ENCODE results near the gene MARCHF10. TPM values are rescaled to one million over a fixed set of nuclear protein-coding genes. Genes with fewer than 3 reads are reported as not detected.

The MARCHF10 gene
- total RNA-seq, 1 donor from 2014 or later = 1.3 TPM

DNA sequence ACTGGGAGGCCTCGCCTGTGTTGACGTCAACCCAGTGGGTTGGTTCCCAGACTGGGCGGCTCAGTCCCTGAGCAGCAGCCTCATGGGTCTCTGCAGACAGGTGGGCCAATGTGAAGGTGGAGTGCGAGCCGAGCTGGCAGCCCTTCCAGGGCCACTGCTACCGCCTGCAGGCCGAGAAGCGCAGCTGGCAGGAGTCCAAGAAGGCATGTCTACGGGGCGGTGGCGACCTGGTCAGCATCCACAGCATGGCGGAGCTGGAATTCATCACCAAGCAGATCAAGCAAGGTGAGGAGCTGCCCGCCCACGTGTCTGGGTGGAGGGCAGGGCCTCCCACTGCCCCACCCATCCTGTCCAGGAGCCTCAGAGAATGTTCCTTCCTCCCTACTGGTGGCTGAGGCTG lies 136.6 kb downstream of the MARCHF10 start:
- DNase-seq (ENCODE audit: low read depth) = no peak
- peaks cover 2% of the 10 kb centered on the region for H3K36me3 ChIP-seq (ENCODE audit: control insufficient read depth, insufficient read depth, low read length)
- no peaks in the 10 kb centered on the region for H3K27me3 ChIP-seq (ENCODE audit: control insufficient read depth, insufficient read depth, low read length)
- H3K4me3 ChIP-seq (ENCODE audit: low read depth, low read length) = no peak overlapping the region
- TF ChIP-seq, protein P1, sequence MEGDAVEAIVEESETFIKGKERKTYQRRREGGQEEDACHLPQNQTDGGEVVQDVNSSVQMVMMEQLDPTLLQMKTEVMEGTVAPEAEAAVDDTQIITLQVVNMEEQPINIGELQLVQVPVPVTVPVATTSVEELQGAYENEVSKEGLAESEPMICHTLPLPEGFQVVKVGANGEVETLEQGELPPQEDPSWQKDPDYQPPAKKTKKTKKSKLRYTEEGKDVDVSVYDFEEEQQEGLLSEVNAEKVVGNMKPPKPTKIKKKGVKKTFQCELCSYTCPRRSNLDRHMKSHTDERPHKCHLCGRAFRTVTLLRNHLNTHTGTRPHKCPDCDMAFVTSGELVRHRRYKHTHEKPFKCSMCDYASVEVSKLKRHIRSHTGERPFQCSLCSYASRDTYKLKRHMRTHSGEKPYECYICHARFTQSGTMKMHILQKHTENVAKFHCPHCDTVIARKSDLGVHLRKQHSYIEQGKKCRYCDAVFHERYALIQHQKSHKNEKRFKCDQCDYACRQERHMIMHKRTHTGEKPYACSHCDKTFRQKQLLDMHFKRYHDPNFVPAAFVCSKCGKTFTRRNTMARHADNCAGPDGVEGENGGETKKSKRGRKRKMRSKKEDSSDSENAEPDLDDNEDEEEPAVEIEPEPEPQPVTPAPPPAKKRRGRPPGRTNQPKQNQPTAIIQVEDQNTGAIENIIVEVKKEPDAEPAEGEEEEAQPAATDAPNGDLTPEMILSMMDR (IDR thresholded peaks at IDR 0.05; ENCODE audit: insufficient read depth, low read length, poor library complexity, severe bottlenecking) = no peak

GRCh38 chr17:62670202-62670821 lies 137.8 kb downstream of the MARCHF10 start:
- DNase-seq (ENCODE audit: low read depth) = no peak
- TF ChIP-seq, protein P1 (IDR thresholded peaks at IDR 0.05; ENCODE audit: insufficient read depth, low read length, poor library complexity, severe bottlenecking) = no peak
- Histone ChIP-seq H3K27me3 (ENCODE audit: control insufficient read depth, insufficient read depth, low read length) (no peaks in the 10 kb centered on the region), H3K36me3 (ENCODE audit: control insufficient read depth, insufficient read depth, low read length) (no peaks in the 10 kb centered on the region), H3K4me3 (ENCODE audit: low read depth, low read length) (no peak overlapping the region)

- Histone ChIP-seq H3K36me3 (ENCODE audit: control insufficient read depth, insufficient read depth, low read length) (no peaks in the 10 kb centered on the region), H3K27me3 (ENCODE audit: control insufficient read depth, insufficient read depth, low read length) (no peaks in the 10 kb centered on the region), H3K4me3 (ENCODE audit: low read depth, low read length) (no peak overlapping the region)
- TF ChIP-seq, protein P1 (IDR thresholded peaks at IDR 0.05; ENCODE audit: insufficient read depth, low read length, poor library complexity, severe bottlenecking) = no peak
- DNase-seq (ENCODE audit: low read depth) = no peak
Measured at GRCh38 chr17:62668091-62668804, 139.9 kb downstream of the MARCHF10 start.

- H3K27me3 ChIP-seq (ENCODE audit: control insufficient read depth, insufficient read depth, low read length) = no peaks in the 10 kb centered on the region
- H3K4me3 ChIP-seq (ENCODE audit: low read depth, low read length) = no peak overlapping the region
- no peak for DNase-seq (ENCODE audit: low read depth)
- no peaks in the 10 kb centered on the region for H3K36me3 ChIP-seq (ENCODE audit: control insufficient read depth, insufficient read depth, low read length)
- TF ChIP-seq, protein P1 (IDR thresholded peaks at IDR 0.05; ENCODE audit: insufficient read depth, low read length, poor library complexity, severe bottlenecking) = no peak
Measured at GRCh38 chr17:62666801-62667591, 141.1 kb downstream of the MARCHF10 start.

GRCh38 chr17:62666061-62666800 lies 141.9 kb downstream of the MARCHF10 start:
- Histone ChIP-seq H3K4me3 (ENCODE audit: low read depth, low read length) (no peak overlapping the region), H3K36me3 (ENCODE audit: control insufficient read depth, insufficient read depth, low read length) (no peaks in the 10 kb centered on the region), H3K27me3 (ENCODE audit: control insufficient read depth, insufficient read depth, low read length) (no peaks in the 10 kb centered on the region)
- no peak for DNase-seq (ENCODE audit: low read depth)
- TF ChIP-seq, protein P1 (IDR thresholded peaks at IDR 0.05; ENCODE audit: insufficient read depth, low read length, poor library complexity, severe bottlenecking) = no peak

All from kidney epithelial cell (primary cell).